Muscle layer of colon (tissue), 2 donors: ENCODE results near the gene AP2B1.

Experiments used
- H3K27ac ChIP-seq: one replicate; pipeline ENCODE4 v1.7.0; 2013; ENCODE audit warnings: low read depth, mild to moderate bottlenecking, low read length, moderate library complexity
- H3K27me3 ChIP-seq, 2 donors: one replicate each; pipeline ENCODE4 v1.7.0; 2013; ENCODE audit warnings: low read length in 2 of 2, mild to moderate bottlenecking in 2 of 2; ENCODE audit not compliant: insufficient read depth in 2 of 2, control insufficient read depth in 1 of 2
- H3K36me3 ChIP-seq: one replicate; pipeline ENCODE4 v1.7.0; 2013; ENCODE audit warnings: mild to moderate bottlenecking, low read length; ENCODE audit not compliant: insufficient read depth
- H3K4me1 ChIP-seq: one replicate; pipeline ENCODE4 v1.7.0; 2013; ENCODE audit warnings: mild to moderate bottlenecking, low read length; ENCODE audit not compliant: insufficient read depth
- H3K4me3 ChIP-seq, 2 donors: one replicate each; pipeline ENCODE4 v1.7.0; 2013; ENCODE audit warnings: low read length in 2 of 2, low read depth in 1 of 2, mild to moderate bottlenecking in 1 of 2, moderate library complexity in 1 of 2
- H3K9ac ChIP-seq: one replicate; pipeline ENCODE4 v1.7.0; 2013; ENCODE audit warnings: low read length
- H3K9me3 ChIP-seq: one replicate; pipeline ENCODE4 v1.7.0; 2013; ENCODE audit warnings: mild to moderate bottlenecking, low read length
- donor health status: abdominal sarcoma.
- donor health status: Adenocarcinoma of cecum.

AP2B1 gene

GRCh38 chr17:35705230-35705629, 118.1 kb downstream of the AP2B1 start:
- no peaks in the 10 kb centered on the region for H3K27me3 ChIP-seq
- no peaks in the 10 kb centered on the region for H3K4me1 ChIP-seq
- no peaks in the 10 kb centered on the region for H3K9me3 ChIP-seq
- H3K27ac ChIP-seq = no peak overlapping the region
- H3K36me3 ChIP-seq = peaks cover 12% of the 10 kb centered on the region
- H3K4me3 ChIP-seq = no peak overlapping the region
- no peak overlapping the region for H3K9ac ChIP-seq

- Histone ChIP-seq H3K9me3 (no peaks in the 10 kb centered on the region), H3K4me3 (no peak overlapping the region), H3K9ac (no peak overlapping the region), H3K36me3 (peaks cover 13% of the 10 kb centered on the region), H3K4me1 (no peaks in the 10 kb centered on the region), H3K27me3 (no peaks in the 10 kb centered on the region), H3K27ac (no peak overlapping the region)
These were observed 118.6 kb downstream of the AP2B1 start for GRCh38 chr17:35705705-35706104.

GRCh38 chr17:35708149-35708548, 121.0 kb downstream of the AP2B1 start:
- no peaks in the 10 kb centered on the region for H3K27me3 ChIP-seq
- no peak overlapping the region for H3K27ac ChIP-seq
- H3K4me1 ChIP-seq = no peaks in the 10 kb centered on the region
- peaks cover 19% of the 10 kb centered on the region for H3K36me3 ChIP-seq
- no peaks in the 10 kb centered on the region for H3K9me3 ChIP-seq
- H3K9ac ChIP-seq = no peak overlapping the region
- no peak overlapping the region for H3K4me3 ChIP-seq

GRCh38 chr17:35708951-35709350, 121.8 kb downstream of the AP2B1 start:
- H3K9ac ChIP-seq = no peak overlapping the region
- peaks cover 19% of the 10 kb centered on the region for H3K36me3 ChIP-seq
- no peaks in the 10 kb centered on the region for H3K4me1 ChIP-seq
- no peaks in the 10 kb centered on the region for H3K9me3 ChIP-seq
- H3K27me3 ChIP-seq = no peaks in the 10 kb centered on the region
- H3K4me3 ChIP-seq = no peak overlapping the region
- H3K27ac ChIP-seq = no peak overlapping the region

- H3K27me3 ChIP-seq = no peaks in the 10 kb centered on the region
- H3K4me1 ChIP-seq = no peaks in the 10 kb centered on the region
- H3K36me3 ChIP-seq = peaks cover 19% of the 10 kb centered on the region
- no peak overlapping the region for H3K27ac ChIP-seq
- no peak overlapping the region for H3K4me3 ChIP-seq
- no peak overlapping the region for H3K9ac ChIP-seq
- H3K9me3 ChIP-seq = no peaks in the 10 kb centered on the region
These were observed 122.8 kb downstream of the AP2B1 start for GRCh38 chr17:35709874-35710273.

GRCh38 chr17:35710950-35711349, 123.8 kb downstream of the AP2B1 start:
- H3K36me3 ChIP-seq = peaks cover 19% of the 10 kb centered on the region
- no peaks in the 10 kb centered on the region for H3K27me3 ChIP-seq
- H3K27ac ChIP-seq = no peak overlapping the region
- no peak overlapping the region for H3K9ac ChIP-seq
- H3K9me3 ChIP-seq = no peaks in the 10 kb centered on the region
- no peaks in the 10 kb centered on the region for H3K4me1 ChIP-seq
- H3K4me3 ChIP-seq = no peak overlapping the region

- Histone ChIP-seq H3K9ac (no peak overlapping the region), H3K36me3 (peaks cover 36% of the 10 kb centered on the region), H3K27me3 (no peaks in the 10 kb centered on the region), H3K27ac (no peak overlapping the region), H3K4me1 (no peaks in the 10 kb centered on the region), H3K9me3 (no peaks in the 10 kb centered on the region), H3K4me3 (no peak overlapping the region)
These were observed 126.1 kb downstream of the AP2B1 start for GRCh38 chr17:35713069-35713728.

GRCh38 chr17:35714988-35715387, 127.9 kb downstream of the AP2B1 start:
- H3K9me3 ChIP-seq = no peaks in the 10 kb centered on the region
- H3K4me1 ChIP-seq = no peaks in the 10 kb centered on the region
- no peak overlapping the region for H3K27ac ChIP-seq
- no peaks in the 10 kb centered on the region for H3K27me3 ChIP-seq
- H3K36me3 ChIP-seq = peaks cover 29% of the 10 kb centered on the region
- no peak overlapping the region for H3K9ac ChIP-seq
- no peak overlapping the region for H3K4me3 ChIP-seq

GRCh38 chr17:35715416-35715815, 128.3 kb downstream of the AP2B1 start:
- Histone ChIP-seq H3K27ac (no peak overlapping the region), H3K4me3 (no peak overlapping the region), H3K36me3 (peaks cover 30% of the 10 kb centered on the region), H3K9me3 (no peaks in the 10 kb centered on the region), H3K9ac (no peak overlapping the region), H3K4me1 (no peaks in the 10 kb centered on the region), H3K27me3 (no peaks in the 10 kb centered on the region)

GRCh38 chr17:35716173-35716572, 129.1 kb downstream of the AP2B1 start:
- Histone ChIP-seq H3K36me3 (peaks cover 29% of the 10 kb centered on the region), H3K4me3 (no peak overlapping the region)

GRCh38 chr17:35716897-35717465, 129.9 kb downstream of the AP2B1 start:
- Histone ChIP-seq H3K4me1 (no peaks in the 10 kb centered on the region), H3K36me3 (peaks cover 33% of the 10 kb centered on the region), H3K9ac (no peak overlapping the region), H3K27me3 (no peaks in the 10 kb centered on the region), H3K4me3 (no peak overlapping the region), H3K27ac (no peak overlapping the region), H3K9me3 (no peaks in the 10 kb centered on the region)

More at GRCh38 chr17:35716173-35716572, 129.1 kb downstream of the AP2B1 start:
- Histone ChIP-seq H3K9me3 (no peaks in the 10 kb centered on the region), H3K27ac (no peak overlapping the region), H3K9ac (no peak overlapping the region), H3K4me1 (no peaks in the 10 kb centered on the region), H3K27me3 (no peaks in the 10 kb centered on the region)

- no peaks in the 10 kb centered on the region for H3K27me3 ChIP-seq
- H3K4me3 ChIP-seq = no peak overlapping the region
- H3K4me1 ChIP-seq = no peaks in the 10 kb centered on the region
- H3K9ac ChIP-seq = no peak overlapping the region
- no peak overlapping the region for H3K27ac ChIP-seq
- no peaks in the 10 kb centered on the region for H3K9me3 ChIP-seq
- peaks cover 33% of the 10 kb centered on the region for H3K36me3 ChIP-seq
These were observed 130.4 kb downstream of the AP2B1 start for GRCh38 chr17:35717475-35717874.
